HG03103 (cell line): ENCODE measurements around the gene TOMM40L.
"Not testable (repeated sequence)": the region's sequence is repeated elsewhere in the genome, so short reads cannot be mapped to it uniquely, and the experiment has no call there.

Experiments
- ATAC-seq: cut with Tn5 transposase; IDR thresholded peaks from one replicate; pipeline ENCODE4 v1.9.1; 2021; ENCODE audit warnings: low read depth; ENCODE audit not compliant: unreplicated experiment

TOMM40L gene

GRCh38 chr1:161218301-161219077 is 7.4 kb upstream of the TOMM40L start:
- ATAC-seq, result no peak

DNA sequence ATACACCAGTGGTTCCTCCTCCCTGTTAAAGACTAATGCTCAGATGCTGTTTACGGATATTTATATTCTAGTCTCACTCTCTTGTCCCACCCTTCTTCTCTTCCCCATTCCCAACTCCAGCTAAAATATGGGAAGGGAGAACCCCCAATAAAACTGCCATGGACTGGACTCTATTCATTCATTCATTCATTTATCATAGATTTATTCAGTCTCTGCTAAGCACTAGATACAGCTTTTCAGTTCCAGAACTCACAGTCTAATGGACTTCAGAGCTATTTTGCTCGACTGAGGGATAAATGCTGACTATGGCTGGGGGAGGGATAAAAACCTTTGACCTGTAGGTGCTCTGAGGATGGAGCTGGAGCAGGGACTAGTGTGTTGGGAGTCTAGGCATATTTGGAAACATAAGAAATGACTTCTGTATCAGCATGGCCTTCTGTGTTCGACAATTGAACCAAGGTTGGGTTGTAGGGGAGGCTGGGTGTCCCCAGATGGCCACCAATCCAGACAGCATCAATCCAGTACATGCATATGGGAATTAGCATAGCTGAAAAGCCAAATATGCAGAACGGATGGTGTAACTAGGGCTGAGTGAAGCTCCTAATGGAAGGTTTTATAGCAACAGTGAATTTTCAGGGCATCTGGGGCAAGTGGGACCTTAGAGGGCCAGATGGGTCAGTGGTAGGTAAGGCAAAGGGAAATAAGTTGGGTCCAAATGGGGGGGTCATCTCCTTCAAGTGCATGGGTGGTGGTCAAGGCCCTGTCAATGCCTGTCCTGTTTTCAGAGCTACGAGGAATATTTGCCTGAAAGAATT is 6.6 kb upstream of the TOMM40L start:
- no peak for ATAC-seq

DNA sequence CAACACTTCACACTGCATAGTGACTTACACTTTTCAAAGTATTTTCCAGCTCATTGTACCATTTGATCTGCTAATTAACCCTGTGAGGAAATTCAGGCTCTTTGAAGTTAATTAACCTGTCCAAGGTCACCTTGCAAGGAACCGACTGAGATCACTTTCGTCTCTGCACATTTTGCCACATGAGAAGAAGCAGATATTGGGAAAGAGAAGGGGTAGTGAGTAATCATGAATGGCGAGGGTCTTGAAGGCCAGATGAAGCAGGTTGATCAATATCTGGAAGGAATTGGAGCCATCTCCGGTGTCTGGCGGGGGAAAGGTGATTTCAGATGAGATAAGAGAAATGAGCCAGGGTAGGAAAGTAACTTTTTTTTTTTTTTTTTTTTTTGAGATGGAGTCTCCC is 5.9 kb upstream of the TOMM40L start:
- ATAC-seq, result no peak

DNA sequence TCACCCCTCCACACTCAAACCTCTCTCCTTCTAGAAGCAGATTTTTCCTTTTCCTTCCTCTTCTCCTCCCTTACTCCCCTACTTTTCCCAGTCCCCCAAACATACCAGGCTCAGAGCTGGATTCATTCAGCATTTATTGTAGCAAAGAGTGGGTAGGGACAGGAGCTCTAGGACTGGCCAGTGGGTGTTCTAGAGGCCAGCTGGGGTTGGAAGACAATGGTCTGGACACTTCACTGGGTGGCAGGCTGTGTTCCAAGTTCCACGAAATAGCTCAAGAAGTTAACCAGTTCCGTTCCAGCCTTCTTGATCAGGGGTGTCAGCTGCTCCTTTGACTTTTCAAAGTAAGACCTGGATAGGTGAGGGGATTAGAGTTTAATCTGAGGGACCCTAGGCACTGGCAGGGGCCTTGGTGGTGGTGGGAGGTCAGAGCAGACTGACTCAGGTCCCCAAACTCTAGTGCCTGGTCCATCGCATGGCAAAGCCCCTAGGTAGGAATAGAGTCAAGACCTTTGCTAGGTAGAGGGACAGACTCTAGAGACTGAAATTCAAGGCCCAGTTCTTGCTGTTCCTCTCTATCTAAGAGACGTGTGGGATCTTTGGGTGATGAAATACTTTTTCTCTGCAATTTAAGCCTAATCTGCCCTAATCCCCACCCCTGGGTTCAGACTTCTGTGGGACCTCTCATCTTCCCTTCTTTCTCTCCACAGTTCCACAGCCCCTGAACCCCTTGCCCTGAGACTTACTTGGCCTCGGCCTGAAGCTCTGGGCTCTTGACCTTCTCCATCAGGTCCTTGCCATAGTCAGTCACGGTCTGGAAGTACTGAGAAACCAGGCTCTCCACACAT is 3.5 kb upstream of the TOMM40L start:
- no peak for ATAC-seq

- ATAC-seq, result no peak
Observed at GRCh38 chr1:161223805-161224694, 1.8 kb upstream of the TOMM40L start.

GRCh38 chr1:161224695-161225087 is 1.2 kb upstream of the TOMM40L start:
- not testable (repeated sequence) for ATAC-seq

GRCh38 chr1:161225178-161225533 is 704 bp upstream of the TOMM40L start:
- no peak for ATAC-seq

DNA sequence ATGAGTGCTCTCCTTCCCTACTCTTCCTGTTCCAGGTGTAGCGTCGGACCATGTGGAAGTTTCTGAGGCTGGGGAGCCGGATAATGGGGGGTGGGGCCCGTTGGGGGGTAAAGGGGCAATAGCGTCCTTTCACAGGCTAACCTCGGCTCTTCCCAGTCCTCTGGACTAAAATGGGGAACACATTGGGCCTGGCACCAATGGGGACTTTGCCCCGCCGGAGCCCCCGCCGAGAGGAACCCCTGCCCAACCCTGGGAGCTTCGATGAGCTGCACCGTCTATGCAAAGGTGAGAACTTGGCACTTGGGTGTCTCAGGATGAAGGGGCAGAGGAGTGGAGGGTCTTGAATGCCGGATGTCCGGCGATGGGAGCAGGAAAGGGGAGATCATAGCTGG is 456 bp downstream of the TOMM40L start:
- no peak for ATAC-seq

DNA sequence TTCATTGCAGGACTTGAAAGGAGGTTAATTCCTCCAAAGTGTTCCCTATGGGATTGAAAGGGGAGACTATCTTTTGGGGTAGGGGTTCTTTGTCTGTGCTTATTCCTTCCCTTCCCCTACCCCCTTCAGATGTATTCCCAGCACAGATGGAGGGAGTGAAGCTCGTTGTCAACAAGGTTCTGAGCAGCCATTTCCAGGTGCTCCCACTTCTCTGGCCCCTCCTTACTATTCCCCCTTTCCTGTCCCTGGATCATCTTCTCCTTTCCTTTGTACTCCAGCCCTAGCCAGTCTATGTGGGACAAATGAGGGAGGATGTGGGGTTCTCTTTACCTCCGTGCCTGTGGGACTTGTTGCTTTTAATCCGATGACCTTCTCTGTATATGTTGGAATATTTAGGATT is 899 bp downstream of the TOMM40L start:
- no peak for ATAC-seq

DNA sequence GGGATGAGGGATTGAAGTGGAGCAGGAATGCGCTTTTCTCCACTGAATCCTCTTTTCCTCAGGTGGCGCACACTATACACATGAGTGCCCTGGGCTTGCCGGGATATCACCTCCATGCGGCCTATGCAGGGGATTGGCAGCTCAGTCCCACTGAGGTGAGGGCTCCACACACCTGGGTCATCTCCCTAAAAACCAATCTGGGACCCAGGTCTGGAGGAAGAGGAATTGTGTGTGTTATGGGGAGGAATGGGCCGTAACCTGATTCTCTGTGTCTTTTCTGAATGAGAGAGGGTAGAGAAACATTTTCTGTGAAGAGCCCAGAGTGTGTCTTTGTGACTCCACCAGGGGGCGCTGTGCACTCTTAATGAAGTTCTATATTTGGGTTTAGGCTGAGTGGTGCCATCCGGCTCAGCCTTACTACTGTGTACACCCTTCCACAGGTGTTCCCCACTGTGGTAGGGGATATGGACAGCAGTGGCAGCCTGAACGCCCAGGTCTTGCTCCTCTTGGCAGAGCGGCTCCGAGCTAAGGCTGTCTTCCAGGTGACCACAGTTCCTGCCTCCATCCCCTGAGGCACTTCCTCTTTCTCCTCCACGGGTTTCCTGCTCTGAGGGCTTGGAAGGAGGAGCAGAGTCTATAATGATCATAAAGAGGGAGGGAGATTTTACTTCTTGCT is 1.5 kb downstream of the TOMM40L start:
- ATAC-seq, result peak; percentile 34

- ATAC-seq, result no peak
Observed at GRCh38 chr1:161228032-161228431, 2.2 kb downstream of the TOMM40L start.

DNA sequence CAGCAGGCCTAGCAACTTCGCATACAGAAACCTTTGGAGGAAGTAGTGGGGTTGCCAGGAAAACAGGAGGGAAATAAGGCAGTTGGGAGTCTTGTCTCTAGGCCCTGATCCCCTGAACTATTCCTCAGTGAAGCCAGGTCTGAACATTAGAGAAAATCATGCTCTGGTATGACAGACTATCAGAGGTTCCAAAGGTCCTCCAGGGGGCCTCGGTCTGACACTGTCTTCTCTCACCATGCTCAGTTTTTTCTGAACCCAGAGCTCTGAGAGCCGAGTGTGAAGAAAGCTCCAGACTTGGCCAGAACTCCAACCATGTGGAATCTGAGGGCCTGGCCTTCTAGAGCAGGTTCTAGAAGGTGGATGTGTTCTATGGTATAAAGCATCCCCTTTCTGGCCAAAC is 4.0 kb downstream of the TOMM40L start:
- no peak for ATAC-seq

GRCh38 chr1:161230762-161231161 is 4.9 kb downstream of the TOMM40L start:
- no peak for ATAC-seq

GRCh38 chr1:161233102-161233501 is 7.2 kb downstream of the TOMM40L start:
- no peak for ATAC-seq

DNA sequence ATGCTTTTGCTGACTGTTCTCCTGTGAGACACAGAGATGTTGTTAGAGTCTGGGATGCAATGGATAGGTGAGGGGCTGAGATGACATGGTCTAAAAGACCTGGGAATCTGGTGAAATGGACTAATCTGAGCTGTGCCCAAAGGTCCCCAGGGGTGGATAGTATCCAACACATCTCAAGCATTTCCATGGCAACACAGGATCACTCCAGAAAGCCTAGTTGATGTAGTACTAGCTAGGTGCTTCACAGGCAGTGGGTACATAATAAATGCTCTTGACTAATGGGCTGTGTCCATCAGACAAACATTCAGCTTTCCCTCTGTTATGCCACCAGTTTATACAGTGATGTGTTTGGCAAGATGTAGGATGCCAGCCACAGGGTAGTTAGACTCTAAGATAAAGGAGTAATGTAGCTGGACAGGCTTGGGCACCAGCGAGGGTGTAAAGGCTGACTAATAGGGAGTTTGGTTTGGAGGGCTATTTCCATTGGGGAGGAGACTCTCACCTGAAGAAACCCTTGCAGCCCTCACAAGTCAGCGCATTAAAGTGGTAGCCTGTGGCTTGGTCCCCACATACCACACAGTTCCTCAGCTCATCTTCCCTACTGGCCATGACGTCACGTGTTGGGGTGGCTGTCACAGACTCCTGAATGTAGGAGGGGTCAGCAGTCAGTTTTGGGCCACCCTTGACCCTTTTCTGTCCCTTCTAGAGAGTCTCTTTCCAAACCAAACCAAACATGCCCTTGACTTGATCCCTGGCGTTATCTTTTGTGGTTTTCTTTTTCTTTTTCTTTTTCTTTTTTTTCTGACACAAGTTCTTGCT is 10.3 kb downstream of the TOMM40L start:
- ATAC-seq, result no peak

- ATAC-seq, result no peak
Observed at GRCh38 chr1:161238039-161238473, 12.2 kb downstream of the TOMM40L start, which contains the start of gene NR1I3. TSS of gene NR1I3 (minus strand) at chr1:161238203. CDS start at chr1:161236565, 1,638 bp downstream.

- ATAC-seq, result no peak
Observed at GRCh38 chr1:161241682-161242081, 15.8 kb downstream of the TOMM40L start.

- no peak for ATAC-seq
Observed at GRCh38 chr1:161242313-161242712, 16.5 kb downstream of the TOMM40L start.

DNA sequence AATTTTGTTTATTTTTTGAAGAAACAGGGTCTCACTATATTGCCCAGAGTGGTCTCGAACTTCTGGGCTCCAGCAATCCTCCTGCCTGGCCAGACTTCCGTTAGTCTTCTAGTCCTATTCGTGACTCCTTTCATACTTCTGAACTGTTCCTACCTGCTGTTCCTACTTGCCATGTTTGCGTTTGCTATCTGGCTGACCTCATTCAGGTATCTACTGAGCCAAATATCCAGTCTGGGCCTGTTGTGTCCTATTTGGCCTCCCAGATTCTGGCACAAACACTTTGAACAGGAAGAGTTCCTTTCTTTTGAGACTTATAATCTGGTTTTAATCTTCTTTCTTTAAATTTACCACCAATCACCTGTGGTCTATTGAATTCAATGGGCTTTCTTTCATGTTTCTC is 19.0 kb downstream of the TOMM40L start:
- no peak for ATAC-seq
